WTC11 (cell line): ENCODE data around the gene RPA3. TPM values are rescaled to one million over a fixed set of nuclear protein-coding genes. Genes with fewer than 3 reads are reported as not detected.

Experiments used
- ATAC-seq: fragments of 200-7000 bp; cut with Tn5 transposase; 2 replicates; pipeline ENCODE4 v1.10.0; 2021; ENCODE audit warnings: mild to moderate bottlenecking, moderate library complexity
- CTCF ChIA-PET: fragments of 300-600 bp; sonication (Branson Sonifier 250); formaldehyde crosslinking; loops from one replicate; lab custom pipeline; 2021; ENCODE audit warnings: antibody characterized with exemption; lab: Charles Lee
- POLR2A ChIA-PET: fragments of 350-600 bp; sonication (Branson Sonifier 250); formaldehyde crosslinking; loops from one replicate; lab custom pipeline; 2021; ENCODE audit warnings: antibody characterized with exemption; lab: Charles Lee
- DNase-seq: peaks from one replicate; pipeline ENCODE4 v3.0.0; 2021; ENCODE audit warnings: low spot score
- H3K27ac Mint-ChIP-seq: 2 replicates; pipeline ENCODE4 v1.8.0; 2021; ENCODE audit warnings: mixed read lengths
- H3K27me3 Mint-ChIP-seq: 2 replicates; pipeline ENCODE4 v1.8.0; 2021; ENCODE audit warnings: low read depth, mild to moderate bottlenecking, moderate library complexity, mixed read lengths
- H3K36me3 Mint-ChIP-seq: 2 replicates; pipeline ENCODE4 v1.8.0; 2021; ENCODE audit warnings: mixed read lengths
- H3K4me1 Mint-ChIP-seq: 2 replicates; pipeline ENCODE4 v1.8.0; 2022; ENCODE audit warnings: mixed read lengths
- H3K4me3 Mint-ChIP-seq: 2 replicates; pipeline ENCODE4 v1.8.0; 2021; ENCODE audit warnings: mild to moderate bottlenecking, moderate library complexity, mixed read lengths
- H3K9me3 Mint-ChIP-seq: 2 replicates; pipeline ENCODE4 v1.8.0; 2021; ENCODE audit warnings: mixed read lengths
- AFF4 ChIP-seq: sonication (generic); formaldehyde crosslinking; IDR thresholded peaks from 2 replicates; pipeline ENCODE4 v1.8.1; 2023; ENCODE audit warnings: mild to moderate bottlenecking, missing genetic modification reagents, borderline replicate concordance
- ATF3 ChIP-seq: sonication (generic); formaldehyde crosslinking; conservative IDR thresholded peaks from 2 replicates; pipeline ENCODE4 v1.8.1; 2022; ENCODE audit warnings: mild to moderate bottlenecking, missing genetic modification reagents
- ATF6 ChIP-seq: sonication (generic); formaldehyde crosslinking; IDR thresholded peaks from 2 replicates; pipeline ENCODE4 v1.8.1; 2023; ENCODE audit warnings: mild to moderate bottlenecking, missing genetic modification reagents
- E2F1 ChIP-seq: sonication (generic); formaldehyde crosslinking; IDR thresholded peaks from 2 replicates; pipeline ENCODE4 v1.8.0; 2022; ENCODE audit warnings: mild to moderate bottlenecking, missing genetic modification reagents
- ERG ChIP-seq: fragments of 250-450 bp; sonication (Bioruptor Pico); IDR thresholded peaks from 2 replicates; pipeline ENCODE4 v1.8.0; 2021; ENCODE audit warnings: mild to moderate bottlenecking
- ETV6 ChIP-seq: sonication (generic); formaldehyde crosslinking; IDR thresholded peaks from 2 replicates; pipeline ENCODE4 v1.8.1; 2022; ENCODE audit warnings: mild to moderate bottlenecking, missing genetic modification reagents
- GRHL2 ChIP-seq: fragments of 250-450 bp; sonication (Bioruptor Pico); IDR thresholded peaks from 2 replicates; pipeline ENCODE4 v1.8.0; 2022; ENCODE audit warnings: mild to moderate bottlenecking, moderate library complexity; ENCODE audit not compliant: insufficient replicate concordance, severe bottlenecking
- MAX ChIP-seq: sonication (generic); formaldehyde crosslinking; IDR thresholded peaks from 2 replicates; pipeline ENCODE4 v1.8.0; 2022; ENCODE audit warnings: mild to moderate bottlenecking, missing genetic modification reagents
- TCF7 ChIP-seq: sonication (generic); formaldehyde crosslinking; IDR thresholded peaks from 2 replicates; pipeline ENCODE4 v1.8.0; 2022; ENCODE audit warnings: mild to moderate bottlenecking, low read depth, missing genetic modification reagents, moderate library complexity
- TP53 ChIP-seq: sonication (generic); formaldehyde crosslinking; IDR thresholded peaks from 2 replicates; pipeline ENCODE4 v1.8.1; 2023; ENCODE audit warnings: mild to moderate bottlenecking, missing genetic modification reagents
- ZMAT4 ChIP-seq: fragments of 250-450 bp; sonication (Bioruptor Pico); IDR thresholded peaks from 2 replicates; pipeline ENCODE4 v1.9.0; 2021; ENCODE audit warnings: mild to moderate bottlenecking
- total RNA-seq: library from RNA; stranded (reverse); gene quantifications from 3 replicates; pipeline ENCODE4 v1.2.3, GENCODE V29; 2021

RPA3 gene
- total RNA-seq, 1 experiment from 2014 or later, result 97.8 TPM

GRCh38 chr7:7742223-7742622 is 23.8 kb upstream of the RPA3 start (continued):
- TF ChIP-seq ATF3 (CRISPR knock-in tag), result no peak
- TF ChIP-seq GRHL2 (CRISPR knock-in tag), result no peak
- no peak for TF ChIP-seq ETV6 (CRISPR knock-in tag)
- TF ChIP-seq ZMAT4 (CRISPR knock-in tag), result no peak

GRCh38 chr7:7740037-7740355 is 21.6 kb upstream of the RPA3 start:
- no peak for TF ChIP-seq ATF6
- H3K4me1 Mint-ChIP-seq, result peaks cover 29% of the 10 kb centered on the region
- no peak for ATAC-seq

GRCh38 chr7:7739204-7740036 is 21.0 kb upstream of the RPA3 start:
- Mint-ChIP-seq H3K9me3 (no peaks in the 10 kb centered on the region), H3K27ac (no peak overlapping the region; the same call in 1 of the 2 replicates), H3K27me3 (no peaks in the 10 kb centered on the region), H3K4me3 (no peak overlapping the region), H3K4me1 (peaks cover 29% of the 10 kb centered on the region), H3K36me3 (no peaks in the 10 kb centered on the region)
- CTCF ChIA-PET, result no interaction called here
- ATAC-seq (no peak), DNase-seq (no peak)
- POLR2A ChIA-PET, result no interaction called here
- no peak for TF ChIP-seq TP53 (CRISPR knock-in tag)
- TF ChIP-seq MAX (CRISPR knock-in tag), result no peak
- TF ChIP-seq ERG (CRISPR knock-in tag), result no peak
- TF ChIP-seq E2F1 (CRISPR knock-in tag), result no peak
- no peak for TF ChIP-seq TCF7
- no peak for TF ChIP-seq GRHL2 (CRISPR knock-in tag)
- TF ChIP-seq AFF4 (CRISPR knock-in tag), result no peak

More at GRCh38 chr7:7740037-7740355, 21.6 kb upstream of the RPA3 start:
- POLR2A ChIA-PET, result no interaction called here
- CTCF ChIA-PET, result no interaction called here
- no peak overlapping the region for H3K4me3 Mint-ChIP-seq
- no peak for DNase-seq
- no peaks in the 10 kb centered on the region for H3K27me3 Mint-ChIP-seq
- no peaks in the 10 kb centered on the region for H3K9me3 Mint-ChIP-seq
- H3K27ac Mint-ChIP-seq, result no peak overlapping the region
- no peaks in the 10 kb centered on the region for H3K36me3 Mint-ChIP-seq
